Measurements from ENCODE around the gene QDPR.

DNA sequence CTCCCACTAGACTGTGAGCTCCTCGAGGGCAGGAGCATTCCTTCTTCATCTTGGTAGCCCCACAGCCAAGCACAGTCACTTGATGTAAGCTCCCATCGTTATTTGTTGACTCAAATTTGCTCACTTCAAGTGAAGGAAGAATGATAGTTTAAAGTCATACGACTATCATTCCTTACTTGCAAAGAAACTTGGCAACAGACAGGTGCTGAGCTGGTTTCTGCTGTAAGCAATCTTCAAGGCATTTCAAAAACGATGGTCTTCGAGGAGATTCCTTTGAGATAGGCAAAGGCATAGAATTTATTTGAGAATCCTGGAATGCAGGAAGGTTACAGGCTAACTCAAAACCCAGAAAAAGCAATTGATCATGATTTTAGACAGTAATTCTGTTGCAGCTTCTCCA is 64.8 kb downstream of the QDPR start:
- TF ChIP-seq, protein P1, sequence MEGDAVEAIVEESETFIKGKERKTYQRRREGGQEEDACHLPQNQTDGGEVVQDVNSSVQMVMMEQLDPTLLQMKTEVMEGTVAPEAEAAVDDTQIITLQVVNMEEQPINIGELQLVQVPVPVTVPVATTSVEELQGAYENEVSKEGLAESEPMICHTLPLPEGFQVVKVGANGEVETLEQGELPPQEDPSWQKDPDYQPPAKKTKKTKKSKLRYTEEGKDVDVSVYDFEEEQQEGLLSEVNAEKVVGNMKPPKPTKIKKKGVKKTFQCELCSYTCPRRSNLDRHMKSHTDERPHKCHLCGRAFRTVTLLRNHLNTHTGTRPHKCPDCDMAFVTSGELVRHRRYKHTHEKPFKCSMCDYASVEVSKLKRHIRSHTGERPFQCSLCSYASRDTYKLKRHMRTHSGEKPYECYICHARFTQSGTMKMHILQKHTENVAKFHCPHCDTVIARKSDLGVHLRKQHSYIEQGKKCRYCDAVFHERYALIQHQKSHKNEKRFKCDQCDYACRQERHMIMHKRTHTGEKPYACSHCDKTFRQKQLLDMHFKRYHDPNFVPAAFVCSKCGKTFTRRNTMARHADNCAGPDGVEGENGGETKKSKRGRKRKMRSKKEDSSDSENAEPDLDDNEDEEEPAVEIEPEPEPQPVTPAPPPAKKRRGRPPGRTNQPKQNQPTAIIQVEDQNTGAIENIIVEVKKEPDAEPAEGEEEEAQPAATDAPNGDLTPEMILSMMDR (IDR thresholded peaks at IDR 0.05), result no peak
- TF ChIP-seq POLR2A (IDR thresholded peaks at IDR 0.05), result no peak
